DND-41 (cell line): Measurements from ENCODE around the gene HHATL.

ENCODE experiments used
- CTCF ChIP-seq: IDR thresholded peaks from 2 replicates; pipeline ENCODE4 v1.5.1; 2012; ENCODE audit warnings: borderline replicate concordance, low read length, moderate library complexity, mild to moderate bottlenecking; ENCODE audit not compliant: poor library complexity, severe bottlenecking; ENCODE audit errors: extremely low read depth
- EZH2 ChIP-seq: IDR thresholded peaks from 3 replicates; pipeline ENCODE4 v1.6.1; 2012; ENCODE audit warnings: borderline replicate concordance, low read depth, mild to moderate bottlenecking, moderate library complexity, low read length, inconsistent platforms; ENCODE audit not compliant: severe bottlenecking

- TF ChIP-seq CTCF (no peak), EZH2 (no peak)
These were observed 32.5 kb downstream of the HHATL start for GRCh38 chr3:42670051-42670576.
